SK-N-MC (cell line): ENCODE results near the gene KLK10.

Experiments used
- DNase-seq: peaks from one replicate; pipeline ENCODE4 v3.0.0-alpha.2; 2011; ENCODE audit warnings: low read depth, low spot score
- H3K27ac ChIP-seq: fragments of 200-600 bp; sonication (generic); 2 replicates; pipeline ENCODE4 v1.5.1; 2016; ENCODE audit warnings: mixed run types
- H3K36me3 ChIP-seq: fragments of 200-600 bp; sonication (generic); 2 replicates; pipeline ENCODE4 v1.6.1; 2017; ENCODE audit warnings: antibody characterized with exemption, low read length, mixed read lengths; ENCODE audit not compliant: insufficient read depth
- H3K4me3 ChIP-seq: fragments of 200-600 bp; sonication (generic); 2 replicates; pipeline ENCODE4 v1.5.1; 2016
- H3K9ac ChIP-seq: fragments of 200-600 bp; sonication (generic); 2 replicates; pipeline ENCODE4 v1.8.0; 2017; ENCODE audit warnings: mixed run types, mixed read lengths; ENCODE audit not compliant: insufficient read length
- H3K9me3 ChIP-seq: fragments of 200-600 bp; sonication (generic); 2 replicates; pipeline ENCODE4 v1.6.1; 2017; ENCODE audit warnings: low read depth, mild to moderate bottlenecking, antibody characterized with exemption, low read length, moderate library complexity, mixed read lengths
- EZH2 ChIP-seq: fragments of 200-600 bp; sonication (generic); IDR thresholded peaks from one replicate; pipeline ENCODE4 v1.6.1; 2017; ENCODE audit warnings: antibody characterized with exemption
- FOXP2 ChIP-seq: optimal IDR thresholded peaks from 2 replicates; pipeline ENCODE3; 2011; ENCODE audit warnings: mild to moderate bottlenecking, moderate library complexity; ENCODE audit not compliant: insufficient read depth; ENCODE audit errors: extremely low read length, control extremely low read depth
- POLR2AphosphoS5 ChIP-seq: IDR thresholded peaks from 2 replicates; pipeline ENCODE4 v1.6.1; 2012; ENCODE audit warnings: mild to moderate bottlenecking, low read depth, low read length, borderline replicate concordance

KLK10 gene

GRCh38 chr19:51010066-51010795 is 9.3 kb downstream of the KLK10 start:
- no peak for TF ChIP-seq POLR2AphosphoS5
- no peak for TF ChIP-seq EZH2
- no peak for TF ChIP-seq FOXP2
- Histone ChIP-seq H3K4me3 (no peak overlapping the region), H3K9ac (no peak overlapping the region), H3K27ac (no peak overlapping the region), H3K9me3 (no peaks in the 10 kb centered on the region), H3K36me3 (no peaks in the 10 kb centered on the region)
- no peak for DNase-seq

- TF ChIP-seq EZH2 (no peak), POLR2AphosphoS5 (no peak), FOXP2 (no peak)
- H3K9me3 ChIP-seq: no peaks in the 10 kb centered on the region
- DNase-seq: no peak
- no peak overlapping the region for H3K27ac ChIP-seq
- no peak overlapping the region for H3K4me3 ChIP-seq
- no peak overlapping the region for H3K9ac ChIP-seq
- H3K36me3 ChIP-seq: no peaks in the 10 kb centered on the region
These were observed 10.2 kb downstream of the KLK10 start for GRCh38 chr19:51009061-51009891.

- TF ChIP-seq POLR2AphosphoS5 (no peak), EZH2 (no peak), FOXP2 (no peak)
- no peak for DNase-seq
- H3K9me3 ChIP-seq: no peaks in the 10 kb centered on the region
- no peak overlapping the region for H3K9ac ChIP-seq
- no peak overlapping the region for H3K4me3 ChIP-seq
- H3K36me3 ChIP-seq: no peaks in the 10 kb centered on the region
- no peak overlapping the region for H3K27ac ChIP-seq
These were observed 12.0 kb downstream of the KLK10 start for GRCh38 chr19:51007488-51007887.

- TF ChIP-seq POLR2AphosphoS5: no peak
- no peak for TF ChIP-seq FOXP2
- TF ChIP-seq EZH2: no peak
- Histone ChIP-seq H3K36me3 (no peaks in the 10 kb centered on the region), H3K9me3 (no peaks in the 10 kb centered on the region), H3K4me3 (no peak overlapping the region), H3K27ac (no peak overlapping the region), H3K9ac (no peak overlapping the region)
- no peak for DNase-seq
These were observed 13.1 kb downstream of the KLK10 start for GRCh38 chr19:51006406-51006805.

GRCh38 chr19:51005248-51005647 is 14.3 kb downstream of the KLK10 start:
- TF ChIP-seq EZH2 (no peak), FOXP2 (no peak), POLR2AphosphoS5 (no peak)
- no peak for DNase-seq
- H3K9me3 ChIP-seq: no peaks in the 10 kb centered on the region
- H3K27ac ChIP-seq: no peak overlapping the region
- no peak overlapping the region for H3K4me3 ChIP-seq
- H3K9ac ChIP-seq: no peak overlapping the region
- H3K36me3 ChIP-seq: no peaks in the 10 kb centered on the region

- DNase-seq: no peak
- Histone ChIP-seq H3K9me3 (no peaks in the 10 kb centered on the region), H3K27ac (no peak overlapping the region), H3K36me3 (no peaks in the 10 kb centered on the region), H3K4me3 (no peak overlapping the region), H3K9ac (no peak overlapping the region)
- TF ChIP-seq EZH2: no peak
- TF ChIP-seq FOXP2: no peak
- no peak for TF ChIP-seq POLR2AphosphoS5
These were observed 16.2 kb downstream of the KLK10 start for GRCh38 chr19:51003316-51003715.

GRCh38 chr19:51002542-51003311 is 16.8 kb downstream of the KLK10 start:
- TF ChIP-seq POLR2AphosphoS5 (no peak), FOXP2 (no peak), EZH2 (no peak)
- no peaks in the 10 kb centered on the region for H3K36me3 ChIP-seq
- no peak for DNase-seq
- no peaks in the 10 kb centered on the region for H3K9me3 ChIP-seq
- no peak overlapping the region for H3K27ac ChIP-seq
- H3K9ac ChIP-seq: no peak overlapping the region
- no peak overlapping the region; the same call in 1 of the 2 replicates for H3K4me3 ChIP-seq

- no peak overlapping the region for H3K27ac ChIP-seq
These were observed 17.4 kb downstream of the KLK10 start for GRCh38 chr19:51002089-51002532.

More at GRCh38 chr19:51002089-51002532, 17.4 kb downstream of the KLK10 start:
- TF ChIP-seq POLR2AphosphoS5 (no peak), FOXP2 (no peak), EZH2 (no peak)
- no peak overlapping the region for H3K9ac ChIP-seq
- H3K4me3 ChIP-seq: no peak overlapping the region; the same call in 1 of the 2 replicates
- no peak for DNase-seq
- no peaks in the 10 kb centered on the region for H3K9me3 ChIP-seq
- no peaks in the 10 kb centered on the region for H3K36me3 ChIP-seq
